NT2/D1 (cell line): ENCODE measurements around the gene RANBP10.
"Not testable (repeated sequence)": the region's sequence is repeated elsewhere in the genome, so short reads cannot be mapped to it uniquely, and the experiment has no call there.

ENCODE experiments used
- DNase-seq: peaks from one replicate; pipeline ENCODE4 v3.0.0-alpha.2; 2011; ENCODE audit warnings: low read depth, low spot score
- H3K27me3 ChIP-seq: 2 replicates; pipeline ENCODE4 v1.6.0; 2011; ENCODE audit warnings: mild to moderate bottlenecking; ENCODE audit not compliant: insufficient read length, insufficient read depth
- H3K36me3 ChIP-seq: 2 replicates; pipeline ENCODE4 v1.6.1; 2011; ENCODE audit warnings: mild to moderate bottlenecking, low read length, mixed read lengths; ENCODE audit not compliant: insufficient read depth, insufficient read length
- H3K4me1 ChIP-seq: 2 replicates; pipeline ENCODE4 v1.5.1; 2011; ENCODE audit not compliant: insufficient read depth, insufficient read length
- H3K4me3 ChIP-seq: 2 replicates; pipeline ENCODE4 v1.5.1; 2011; ENCODE audit warnings: low read depth; ENCODE audit not compliant: insufficient read length
- H3K9ac ChIP-seq: 2 replicates; pipeline ENCODE4 v1.6.0; 2011; ENCODE audit warnings: low read depth; ENCODE audit not compliant: insufficient read length
- H3K9me3 ChIP-seq: 2 replicates; pipeline ENCODE4 v1.5.1; 2011; ENCODE audit warnings: mild to moderate bottlenecking, low read length; ENCODE audit not compliant: insufficient read depth
- SUZ12 ChIP-seq: IDR thresholded peaks from 2 replicates; pipeline ENCODE4 v1.6.1; 2011; ENCODE audit not compliant: insufficient read length, insufficient read depth; ENCODE audit errors: extremely low read depth
- YY1 ChIP-seq: IDR thresholded peaks from 2 replicates; pipeline ENCODE4 v1.6.1; 2011; ENCODE audit not compliant: insufficient read length, insufficient read depth
- ZNF274 ChIP-seq: IDR thresholded peaks from 2 replicates; pipeline ENCODE4 v1.6.1; 2011; ENCODE audit warnings: mild to moderate bottlenecking, low read depth, low read length

The RANBP10 gene

GRCh38 chr16:67762385-67762784, 44.0 kb downstream of the RANBP10 start:
- no peak overlapping the region for H3K9ac ChIP-seq
- no peaks in the 10 kb centered on the region for H3K27me3 ChIP-seq
- H3K9me3 ChIP-seq, result no peaks in the 10 kb centered on the region
- DNase-seq, result no peak
- H3K4me1 ChIP-seq, result no peaks in the 10 kb centered on the region
- H3K4me3 ChIP-seq, result no peak overlapping the region
- H3K36me3 ChIP-seq, result peaks cover 40% of the 10 kb centered on the region
- TF ChIP-seq SUZ12, result no peak
- TF ChIP-seq YY1, result no peak
- no peak for TF ChIP-seq ZNF274

- TF ChIP-seq ZNF274 (no peak), YY1 (no peak), SUZ12 (no peak)
- Histone ChIP-seq H3K27me3 (no peaks in the 10 kb centered on the region), H3K36me3 (peaks cover 41% of the 10 kb centered on the region), H3K4me1 (peaks cover 2% of the 10 kb centered on the region), H3K9ac (no peak overlapping the region), H3K9me3 (no peaks in the 10 kb centered on the region), H3K4me3 (no peak overlapping the region)
- DNase-seq, result no peak
Measured at GRCh38 chr16:67761924-67762323, 44.4 kb downstream of the RANBP10 start.

- H3K4me1 ChIP-seq, result peaks cover 2% of the 10 kb centered on the region
- H3K4me3 ChIP-seq, result no peak overlapping the region
- no peaks in the 10 kb centered on the region for H3K9me3 ChIP-seq
- H3K27me3 ChIP-seq, result no peaks in the 10 kb centered on the region
- peaks cover 41% of the 10 kb centered on the region for H3K36me3 ChIP-seq
- no peak for TF ChIP-seq YY1
- no peak for TF ChIP-seq ZNF274
- no peak for TF ChIP-seq SUZ12
- no peak overlapping the region for H3K9ac ChIP-seq
- no peak for DNase-seq
Measured at GRCh38 chr16:67760956-67761230, 45.5 kb downstream of the RANBP10 start.

GRCh38 chr16:67760206-67760955, 46.0 kb downstream of the RANBP10 start:
- H3K36me3 ChIP-seq, result peaks cover 44% of the 10 kb centered on the region
- DNase-seq, result no peak
- H3K9ac ChIP-seq, result no peak overlapping the region
- H3K4me3 ChIP-seq, result no peak overlapping the region
- H3K27me3 ChIP-seq, result no peaks in the 10 kb centered on the region
- TF ChIP-seq ZNF274, result no peak
- TF ChIP-seq SUZ12, result no peak
- no peak for TF ChIP-seq YY1
- peaks cover 2% of the 10 kb centered on the region for H3K4me1 ChIP-seq
- no peaks in the 10 kb centered on the region for H3K9me3 ChIP-seq

GRCh38 chr16:67758966-67759365, 47.4 kb downstream of the RANBP10 start:
- no peak overlapping the region for H3K4me3 ChIP-seq
- peaks cover 2% of the 10 kb centered on the region for H3K4me1 ChIP-seq
- DNase-seq, result no peak
- no peak overlapping the region for H3K9ac ChIP-seq
- no peaks in the 10 kb centered on the region for H3K27me3 ChIP-seq
- TF ChIP-seq ZNF274, result no peak
- TF ChIP-seq SUZ12, result no peak
- TF ChIP-seq YY1, result no peak
- H3K36me3 ChIP-seq, result peaks cover 46% of the 10 kb centered on the region
- no peaks in the 10 kb centered on the region for H3K9me3 ChIP-seq

- DNase-seq, result no peak
- Histone ChIP-seq H3K9ac (no peak overlapping the region), H3K36me3 (peaks cover 40% of the 10 kb centered on the region), H3K9me3 (no peaks in the 10 kb centered on the region), H3K4me3 (no peak overlapping the region), H3K4me1 (peaks cover 2% of the 10 kb centered on the region), H3K27me3 (no peaks in the 10 kb centered on the region)
- TF ChIP-seq YY1 (no peak), ZNF274 (no peak), SUZ12 (no peak)
Measured at GRCh38 chr16:67758006-67758405, 48.4 kb downstream of the RANBP10 start.

- no peak overlapping the region for H3K9ac ChIP-seq
- H3K27me3 ChIP-seq, result no peaks in the 10 kb centered on the region
- no peak for DNase-seq
- TF ChIP-seq YY1, result no peak
- no peak for TF ChIP-seq SUZ12
- no peak for TF ChIP-seq ZNF274
- peaks cover 13% of the 10 kb centered on the region for H3K36me3 ChIP-seq
- H3K4me1 ChIP-seq, result peaks cover 22% of the 10 kb centered on the region
- H3K4me3 ChIP-seq, result no peak overlapping the region
- no peaks in the 10 kb centered on the region for H3K9me3 ChIP-seq
Measured at GRCh38 chr16:67752641-67753040, 53.7 kb downstream of the RANBP10 start.

- DNase-seq, H3K9me3 ChIP-seq: not testable (repeated sequence)
- peaks cover 10% of the 10 kb centered on the region for H3K36me3 ChIP-seq
Measured at GRCh38 chr16:67751331-67751730, 55.0 kb downstream of the RANBP10 start.

More at GRCh38 chr16:67751331-67751730, 55.0 kb downstream of the RANBP10 start:
- not testable (repeated sequence) for H3K27me3 ChIP-seq, H3K4me3 ChIP-seq, H3K9ac ChIP-seq
- H3K4me1 ChIP-seq, result peaks cover 19% of the 10 kb centered on the region
